Cortex of kidney (tissue), 1 donor: ENCODE measurements around the gene CPPED1.

ENCODE experiments used
- DNase-seq: peaks from one replicate; lab custom pipeline; 2025; lab: John Stamatoyannopoulos, UW

Gene CPPED1

DNA sequence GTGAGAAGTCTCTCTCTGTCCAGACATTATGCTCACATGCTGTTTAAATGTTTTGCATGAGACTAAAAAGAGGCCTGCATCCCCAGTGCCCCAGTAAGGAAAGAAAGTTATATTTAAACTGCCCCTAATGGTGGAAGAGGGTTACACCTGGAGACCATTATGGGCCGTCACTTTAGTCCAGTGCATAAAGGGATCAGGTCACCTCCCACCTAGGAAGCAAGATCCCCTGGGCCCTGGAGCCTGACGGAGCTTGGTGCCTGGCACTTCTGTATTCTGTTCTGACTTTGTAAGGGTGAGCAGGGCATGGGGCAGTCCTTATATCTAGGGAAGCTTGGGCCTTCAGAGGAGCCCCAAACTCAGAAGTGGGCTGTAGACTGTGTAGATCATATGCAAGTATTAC lies 67.9 kb downstream of the CPPED1 start:
- no peak for DNase-seq

DNA sequence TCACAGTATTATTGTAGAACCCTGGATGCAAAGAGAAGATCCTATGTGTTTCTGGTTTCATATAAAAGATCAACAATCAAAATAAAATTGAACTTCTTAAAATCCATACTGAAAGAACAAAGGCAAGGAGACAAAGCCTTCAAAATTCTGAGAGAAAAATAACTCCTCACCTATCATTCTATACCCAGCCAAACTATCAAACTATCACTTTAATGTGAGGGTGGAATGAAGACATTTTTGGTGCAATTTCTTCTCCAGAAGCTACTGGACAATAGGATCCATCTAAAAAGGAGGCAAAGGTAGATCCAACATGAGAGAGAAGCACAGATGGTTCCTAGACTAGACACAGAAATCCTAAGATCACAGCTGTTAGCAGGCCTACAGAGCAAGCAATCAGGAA lies 71.1 kb downstream of the CPPED1 start:
- DNase-seq, result no peak

DNA sequence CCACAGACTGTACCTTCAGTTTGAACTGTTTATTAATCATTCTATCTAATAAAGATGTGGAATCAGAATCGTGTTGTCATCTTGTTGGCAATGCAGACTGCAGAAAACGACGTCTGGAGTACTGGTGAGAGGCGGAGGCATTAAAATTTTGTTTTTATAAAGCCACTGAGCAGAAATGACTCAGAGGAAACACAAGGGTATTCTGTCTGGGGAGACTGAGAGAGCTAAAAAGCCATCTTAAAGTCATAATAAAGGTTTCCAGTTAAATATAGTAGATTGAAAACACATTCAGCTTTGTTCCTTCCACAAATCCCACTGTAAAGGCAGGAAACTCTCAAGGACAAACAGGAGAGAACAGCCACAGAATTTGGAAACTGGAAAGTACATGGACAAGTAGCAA lies 74.2 kb downstream of the CPPED1 start:
- no peak for DNase-seq

DNA sequence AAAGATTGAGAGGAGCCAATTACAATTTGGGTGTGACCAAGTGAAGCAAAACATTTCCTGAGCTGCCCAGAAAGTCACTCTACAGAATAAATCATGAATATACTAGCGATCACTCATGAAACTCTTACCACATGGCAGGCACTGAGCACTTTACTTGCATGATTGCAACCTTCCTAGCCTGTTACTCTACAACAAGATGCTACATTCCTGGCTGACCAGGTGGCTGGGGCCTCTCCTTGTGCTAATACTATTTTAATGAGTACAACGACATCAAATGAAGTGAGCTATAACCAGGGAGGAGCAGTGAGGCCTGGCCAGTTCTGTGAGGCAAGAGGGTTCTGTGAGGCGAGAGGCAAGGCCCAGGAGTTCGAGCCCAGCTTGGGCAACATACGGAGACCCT lies 75.2 kb downstream of the CPPED1 start:
- no peak for DNase-seq

DNA sequence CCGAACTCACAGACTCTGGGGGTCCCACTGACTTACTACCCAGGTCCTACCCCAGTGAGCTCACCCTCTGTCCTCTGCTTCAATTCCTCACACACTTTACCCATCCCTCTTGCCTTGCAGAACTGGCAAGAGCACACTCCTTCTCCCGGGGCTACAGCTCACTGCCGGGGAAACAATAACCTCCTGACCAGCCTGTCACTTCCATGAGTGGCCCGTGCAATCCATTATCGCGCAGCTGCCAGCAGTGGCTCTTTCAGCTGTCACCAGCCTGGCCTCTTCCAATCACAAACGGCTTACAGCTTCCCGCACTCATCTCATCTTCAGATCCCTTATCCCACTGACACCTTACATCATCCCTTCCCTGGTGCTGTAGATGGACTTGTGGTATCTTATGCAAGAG lies 79.5 kb downstream of the CPPED1 start:
- DNase-seq, result no peak

DNA sequence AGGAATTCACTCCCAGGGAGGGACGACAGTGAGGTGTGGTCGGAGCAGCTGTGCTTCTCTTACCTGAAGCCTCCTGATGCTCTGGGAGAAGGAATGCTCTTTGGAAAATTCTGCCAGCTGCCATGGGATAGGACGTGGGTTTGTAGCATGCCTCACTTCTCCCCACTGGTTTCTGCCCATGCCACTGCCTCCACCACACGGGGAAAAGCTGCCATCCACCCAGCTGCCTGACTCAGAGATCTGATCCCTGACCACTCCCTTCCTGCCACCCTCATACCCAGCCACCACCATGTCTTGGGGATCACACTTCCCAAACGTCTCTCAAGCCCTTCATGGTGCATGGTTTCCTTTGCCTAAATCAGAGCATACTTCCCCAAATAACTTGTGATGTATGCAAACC lies 80.0 kb downstream of the CPPED1 start:
- no peak for DNase-seq

DNA sequence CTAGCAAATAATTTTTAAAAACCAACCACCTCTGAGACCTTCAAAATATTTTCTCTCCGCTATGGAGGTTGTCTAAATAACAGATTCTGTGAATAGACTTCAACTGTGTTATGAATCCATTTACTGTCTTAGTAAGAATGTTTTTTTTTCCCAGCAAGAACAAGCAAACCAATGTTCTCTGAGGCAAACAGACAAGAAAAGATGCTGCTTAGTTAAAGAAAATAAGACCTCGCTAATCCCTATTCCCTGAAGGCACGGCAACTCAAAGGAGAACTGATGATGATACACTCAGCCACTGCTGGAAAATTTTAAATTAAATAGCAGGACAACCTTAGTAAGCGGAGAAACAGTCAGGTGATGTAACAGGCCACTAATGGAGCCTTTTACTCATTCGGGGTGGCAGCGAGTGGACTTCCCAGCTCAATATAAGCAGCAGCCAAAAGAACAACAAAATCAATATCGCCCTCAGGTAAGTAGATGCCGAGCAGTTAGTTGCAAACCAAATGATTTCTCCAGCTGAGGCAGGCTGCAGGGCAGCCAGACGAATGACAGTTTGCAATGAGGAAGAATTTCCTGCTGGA lies 81.8 kb downstream of the CPPED1 start:
- DNase-seq, result no peak

DNA sequence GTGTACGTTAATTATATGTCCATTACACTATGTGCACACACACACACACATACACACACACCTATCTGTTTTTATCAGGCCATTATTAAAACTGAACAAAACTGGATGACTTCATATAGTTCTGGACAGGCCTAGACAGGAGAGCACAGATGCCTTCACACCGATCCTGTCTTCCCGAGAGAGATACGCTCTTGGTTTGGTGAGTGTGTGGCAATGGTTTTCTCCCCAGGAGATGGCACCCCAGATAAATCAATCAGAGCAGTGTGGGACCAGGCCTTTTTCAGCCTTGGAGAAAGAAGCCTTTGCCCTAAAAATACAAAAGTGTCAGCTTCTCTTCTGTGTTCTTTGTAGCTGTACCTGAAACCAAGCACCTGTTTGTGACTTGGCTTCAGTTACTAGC lies 83.7 kb downstream of the CPPED1 start:
- DNase-seq, result no peak

DNA sequence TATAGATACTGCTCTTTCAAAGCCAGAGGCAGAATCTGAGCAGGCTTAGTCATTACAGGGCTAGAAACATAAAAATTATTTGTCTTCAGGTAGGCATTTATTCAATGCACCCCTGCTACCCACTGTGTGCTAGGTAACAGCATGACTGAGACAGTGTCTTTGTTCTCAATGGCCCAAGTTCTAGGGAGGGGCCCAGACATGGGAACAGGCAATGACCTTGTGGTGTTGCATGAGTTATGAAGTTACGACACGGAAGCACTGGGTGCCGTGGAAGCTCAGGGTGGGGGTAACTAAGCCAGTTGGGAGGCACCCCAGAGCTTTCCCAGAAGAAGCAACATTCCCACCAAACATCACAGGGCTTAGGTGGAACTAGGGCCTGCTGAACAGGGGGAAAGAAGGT lies 87.0 kb downstream of the CPPED1 start:
- DNase-seq, result no peak

DNA sequence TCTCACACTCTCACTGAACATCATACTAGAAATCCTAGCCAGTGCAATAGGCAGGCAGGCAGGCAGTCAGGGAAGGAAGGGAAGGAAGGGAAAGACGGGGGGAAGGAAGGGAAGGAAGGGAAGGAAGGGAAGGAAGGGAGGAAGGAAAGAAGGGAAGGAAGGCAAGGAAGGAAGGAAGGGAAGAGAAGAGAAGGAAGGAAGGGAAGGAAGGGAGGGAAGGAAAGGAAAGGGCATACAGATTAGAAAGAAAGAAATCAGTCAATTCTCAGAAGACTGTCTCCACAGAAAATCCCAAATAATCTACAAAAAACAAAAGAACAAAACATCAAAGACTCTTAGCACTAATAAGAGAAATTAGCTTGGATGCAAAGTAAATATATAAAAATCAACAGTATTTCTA lies 93.9 kb downstream of the CPPED1 start:
- DNase-seq, result no peak

DNA sequence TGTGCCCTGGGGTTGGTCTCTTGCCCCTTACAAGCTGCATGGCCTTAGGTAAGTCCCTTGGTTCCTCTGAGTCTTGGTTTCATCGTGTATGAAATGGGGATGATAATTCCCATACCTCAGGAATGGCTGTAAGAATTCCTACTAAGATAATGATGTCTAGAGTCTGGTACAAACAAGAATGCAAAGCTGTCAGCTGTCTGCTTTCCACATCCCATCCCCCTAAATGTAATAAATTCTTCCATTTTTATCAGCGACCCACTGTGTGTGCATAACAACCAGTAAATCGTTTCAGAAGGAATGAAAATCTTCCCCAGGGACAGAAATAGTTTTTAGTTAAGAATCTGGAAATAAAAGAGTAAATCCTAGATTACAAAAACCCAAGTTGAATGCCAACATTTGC lies 95.4 kb downstream of the CPPED1 start:
- no peak for DNase-seq

DNA sequence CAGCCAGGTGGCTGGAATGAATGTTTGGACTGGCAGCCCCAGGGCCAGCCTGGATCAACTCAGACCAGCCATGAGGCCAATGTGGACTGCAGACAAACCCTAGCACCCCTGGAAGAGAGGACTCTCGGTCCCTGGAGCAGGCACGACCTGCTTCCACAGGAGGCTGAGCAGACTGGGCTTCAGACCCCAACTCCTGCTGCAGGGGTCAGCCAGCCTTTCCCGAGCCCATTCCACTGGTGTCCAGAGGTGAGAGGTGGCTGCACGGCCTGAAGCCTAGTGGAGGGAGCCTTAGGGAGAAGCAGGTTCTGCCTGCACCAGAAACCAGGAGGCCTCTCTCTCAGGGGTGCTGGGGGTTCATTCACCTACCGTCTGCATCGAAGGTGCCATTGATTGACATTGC lies 97.1 kb downstream of the CPPED1 start:
- DNase-seq, result no peak

DNA sequence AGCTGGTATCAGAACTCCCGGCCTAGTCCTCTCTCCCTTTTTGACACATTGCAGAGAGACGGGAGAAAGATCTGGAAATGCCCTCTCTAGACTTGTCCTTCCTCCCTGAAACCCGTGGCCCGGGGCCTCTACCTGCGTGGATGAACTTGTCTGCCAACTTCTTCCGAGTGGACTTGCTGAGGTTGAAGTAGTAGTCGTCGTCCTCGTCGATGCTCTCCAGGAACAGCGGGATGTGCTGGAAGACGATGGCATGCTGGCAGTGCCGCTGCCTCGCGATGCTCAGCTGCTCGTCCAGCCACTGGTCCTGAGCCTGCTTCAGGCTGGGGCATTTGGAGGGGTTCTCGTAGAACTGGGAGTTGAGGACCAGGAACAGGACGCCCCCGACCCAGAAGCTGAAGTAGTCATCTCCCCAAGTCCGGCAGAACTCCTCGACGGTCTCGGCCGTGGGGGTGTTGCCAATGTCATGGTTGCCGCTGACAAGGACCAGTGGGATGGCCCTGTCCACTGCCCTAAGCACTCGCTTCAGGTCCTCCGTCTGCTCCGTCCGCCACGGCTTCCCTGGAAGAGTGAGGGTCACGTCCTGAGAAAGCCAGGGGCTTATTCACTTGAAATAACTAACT lies 99.1 kb downstream of the CPPED1 start:
- DNase-seq, result no peak

DNA sequence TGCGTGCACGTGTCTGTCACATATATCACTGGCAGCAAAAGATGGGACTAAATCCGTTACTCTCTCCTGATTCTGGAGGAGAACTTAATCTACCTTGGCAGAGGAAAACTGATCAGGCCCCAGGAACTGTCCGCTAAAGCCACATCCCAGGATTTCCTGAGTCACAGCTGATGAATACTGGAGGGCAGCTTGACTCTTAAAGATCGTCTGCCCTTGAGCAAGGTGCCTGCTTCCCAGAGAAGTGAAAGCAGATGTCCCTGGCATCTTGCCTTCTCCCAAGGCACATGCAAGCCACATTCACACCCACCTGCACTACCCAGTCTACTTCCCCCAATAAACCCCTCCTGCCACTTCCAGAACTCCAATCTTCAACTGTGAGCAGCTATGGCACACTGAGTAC lies 99.8 kb downstream of the CPPED1 start:
- DNase-seq, result no peak

DNA sequence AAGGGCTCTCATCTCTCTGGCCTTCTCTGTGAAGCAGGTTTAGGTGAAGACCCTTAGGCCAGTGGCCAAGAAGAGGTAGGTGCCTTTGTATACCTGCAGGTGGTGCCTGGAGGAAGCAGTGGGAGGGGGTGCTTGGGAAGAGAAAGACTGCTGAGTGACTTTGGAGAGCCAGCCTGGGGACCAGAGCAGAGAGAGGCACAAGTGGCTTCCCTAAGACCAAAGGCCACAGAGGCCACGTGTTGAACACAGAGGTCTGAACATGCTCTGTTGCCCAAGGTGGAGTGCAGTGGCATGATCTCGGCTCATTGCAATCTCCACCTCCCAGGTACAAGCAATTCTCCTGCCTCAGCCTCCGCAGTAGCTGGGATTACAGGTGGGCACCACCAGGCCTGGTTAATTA lies 103.5 kb downstream of the CPPED1 start:
- no peak for DNase-seq

DNA sequence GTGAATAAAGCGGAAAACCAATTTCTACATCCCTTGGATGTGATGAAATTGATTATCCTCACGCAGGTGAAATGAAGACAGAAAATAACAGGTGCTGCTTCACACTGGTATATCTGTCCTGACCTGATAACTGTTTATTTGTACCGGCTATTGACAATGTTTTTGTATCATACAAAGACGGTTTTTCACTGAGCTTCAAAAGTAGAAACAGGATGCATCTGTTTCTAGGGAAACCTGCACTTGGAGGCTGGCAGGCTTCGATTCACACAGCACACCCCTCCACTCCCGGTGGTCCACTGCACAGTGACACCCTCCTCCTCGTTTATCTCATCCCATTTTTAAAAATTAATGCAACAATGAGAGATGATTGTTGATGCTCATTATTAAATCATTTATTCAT lies 104.5 kb downstream of the CPPED1 start:
- no peak for DNase-seq

DNA sequence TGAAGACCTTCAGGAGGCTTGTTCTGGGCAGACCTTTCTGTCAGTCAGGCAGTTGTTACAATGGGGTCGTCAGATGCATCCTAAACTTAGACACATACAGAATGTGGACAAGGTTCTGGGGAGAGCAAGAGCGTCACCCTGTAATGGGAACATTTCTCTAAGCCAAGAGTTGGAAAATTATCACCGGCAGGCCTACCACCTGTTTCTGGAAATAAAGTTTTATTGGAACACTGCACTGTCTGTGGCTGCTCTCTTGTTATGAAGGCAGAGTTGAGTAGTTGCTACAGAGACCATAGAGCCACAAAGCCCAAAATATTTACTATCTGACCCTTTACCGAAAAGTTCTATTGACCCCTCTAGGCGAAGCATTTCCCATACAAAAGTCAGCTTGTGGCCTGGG lies 106.2 kb downstream of the CPPED1 start:
- DNase-seq, result no peak

DNA sequence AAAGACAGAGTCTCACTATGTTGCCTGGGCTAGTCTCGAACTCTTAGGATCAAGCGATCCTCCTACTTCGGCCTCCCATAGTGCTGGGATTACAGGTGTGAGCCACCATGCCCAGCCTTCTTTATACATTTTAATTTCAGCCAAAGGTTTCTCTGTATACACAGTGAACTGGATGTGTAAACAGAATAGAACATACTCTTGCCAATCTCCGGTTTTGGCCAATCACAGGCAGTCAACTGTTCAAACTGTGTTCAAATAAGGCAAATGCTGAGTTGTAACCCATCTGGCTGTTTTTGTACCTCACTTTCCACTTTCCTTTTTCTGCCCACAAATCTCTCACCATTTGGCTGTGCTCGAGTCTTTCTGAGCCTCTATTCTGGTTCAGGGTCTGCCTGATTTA lies 108.2 kb downstream of the CPPED1 start:
- DNase-seq, result no peak

DNA sequence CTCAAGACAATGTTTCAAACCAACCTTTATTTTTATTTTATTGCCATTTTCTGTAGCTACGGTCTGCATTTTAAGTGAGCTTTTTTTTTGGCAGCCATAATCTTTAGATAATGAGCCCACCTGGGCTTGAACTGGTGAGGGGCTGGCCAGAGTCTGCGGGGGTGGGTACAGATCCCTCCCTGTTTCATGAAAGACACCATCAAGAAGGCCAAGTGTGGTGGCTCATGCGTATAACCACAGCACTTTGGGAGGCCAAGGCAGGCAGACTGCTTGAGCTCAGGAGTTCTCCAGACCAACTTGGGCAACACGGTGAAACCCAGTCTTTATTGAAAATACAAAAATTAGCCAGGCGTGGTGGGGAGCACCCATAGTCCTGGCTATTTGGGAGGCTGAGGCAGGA lies 113.7 kb downstream of the CPPED1 start:
- no peak for DNase-seq

DNA sequence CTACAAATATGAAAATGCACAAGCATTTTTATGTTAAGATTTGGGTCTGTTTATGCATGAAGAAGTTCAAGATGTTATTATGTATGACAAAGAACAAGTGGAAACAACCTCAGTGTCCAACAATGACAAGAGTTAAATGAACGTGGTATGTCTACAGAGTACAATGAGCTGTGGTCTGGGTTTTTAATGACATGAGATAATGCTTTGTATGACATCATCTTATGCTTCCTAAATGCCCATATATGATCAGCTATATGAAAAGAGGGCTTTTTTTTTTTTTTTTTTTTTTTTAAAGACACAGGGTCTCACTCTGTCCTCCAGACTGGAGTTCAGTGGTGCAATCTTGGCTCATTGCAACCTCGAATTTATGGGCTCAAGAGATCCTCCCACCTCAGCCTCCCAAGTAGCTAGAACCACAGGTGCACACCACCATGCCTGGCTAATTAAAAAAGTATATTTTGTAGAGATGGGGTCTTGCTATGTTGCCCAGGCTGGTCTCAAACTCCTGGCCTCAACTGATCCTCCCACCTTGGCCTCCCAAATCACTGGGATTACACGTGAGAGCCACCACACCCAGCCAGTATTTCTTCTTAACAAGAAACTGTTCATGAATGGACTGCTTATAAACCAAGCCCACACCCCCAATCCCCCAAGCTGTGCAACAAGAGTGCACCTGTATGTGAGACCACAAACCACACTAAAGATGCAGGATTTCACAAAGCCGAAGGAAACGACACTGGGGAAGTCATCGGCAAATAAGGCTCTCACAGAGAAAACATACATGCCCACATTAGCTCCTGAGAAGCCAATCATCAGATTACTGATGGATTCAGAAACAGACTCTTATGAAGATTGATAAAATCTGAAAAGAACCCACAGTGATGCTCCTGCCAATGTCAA lies 114.5 kb downstream of the CPPED1 start:
- DNase-seq, result no peak

DNA sequence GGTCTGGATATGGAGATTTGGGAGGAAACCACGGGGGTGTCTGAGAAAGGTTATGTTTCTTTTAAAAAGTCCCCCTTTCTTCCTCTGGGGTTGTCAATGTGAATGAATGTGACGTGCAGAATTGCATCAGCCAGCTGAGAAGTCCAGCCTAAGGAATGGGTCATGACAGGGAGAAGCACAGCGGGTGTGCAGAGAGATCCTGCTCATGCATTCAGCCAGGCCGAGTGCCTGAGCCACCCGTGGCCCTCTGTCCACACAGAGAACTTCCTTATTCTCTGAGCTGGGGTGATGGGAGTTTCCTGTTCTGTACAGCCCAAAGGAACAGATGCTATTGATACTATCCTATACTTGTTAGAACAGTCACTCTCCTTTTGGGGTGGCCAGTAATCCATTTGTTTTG lies 117.9 kb downstream of the CPPED1 start:
- no peak for DNase-seq

DNA sequence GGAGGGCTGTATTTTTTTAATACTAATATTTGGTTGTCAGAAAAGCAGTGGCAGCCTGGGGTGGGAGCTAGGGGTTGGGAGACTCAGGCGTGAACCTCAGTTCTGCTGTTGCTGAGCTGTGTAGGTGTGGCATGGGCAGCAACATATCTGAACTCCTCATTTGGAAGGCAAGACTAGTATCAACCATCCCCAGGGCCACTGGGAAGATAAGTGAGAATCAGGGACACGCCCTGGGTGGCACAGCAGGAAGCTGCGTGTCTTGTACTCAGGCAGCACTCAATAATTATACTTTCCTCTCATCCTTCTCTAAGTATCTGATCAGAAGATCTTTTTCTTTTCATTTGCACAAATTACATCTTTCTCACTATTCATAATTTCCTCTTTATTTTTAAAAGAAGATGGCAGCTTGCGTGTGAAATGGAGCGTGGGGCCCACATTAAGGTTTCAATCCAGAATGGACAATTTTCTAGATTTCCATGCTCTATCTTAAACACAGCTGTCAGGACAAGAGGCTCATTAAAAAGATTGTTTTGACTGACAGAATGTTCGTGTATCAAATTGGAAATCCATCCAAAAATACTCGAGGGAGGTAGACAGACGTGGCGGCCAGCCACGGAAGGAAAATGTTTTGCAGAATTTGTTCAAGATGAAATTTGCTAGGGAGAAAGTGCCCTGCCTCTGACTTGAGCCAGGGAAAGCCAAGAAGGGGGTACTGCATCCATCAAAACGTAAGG lies 121.1 kb downstream of the CPPED1 start:
- no peak for DNase-seq

DNA sequence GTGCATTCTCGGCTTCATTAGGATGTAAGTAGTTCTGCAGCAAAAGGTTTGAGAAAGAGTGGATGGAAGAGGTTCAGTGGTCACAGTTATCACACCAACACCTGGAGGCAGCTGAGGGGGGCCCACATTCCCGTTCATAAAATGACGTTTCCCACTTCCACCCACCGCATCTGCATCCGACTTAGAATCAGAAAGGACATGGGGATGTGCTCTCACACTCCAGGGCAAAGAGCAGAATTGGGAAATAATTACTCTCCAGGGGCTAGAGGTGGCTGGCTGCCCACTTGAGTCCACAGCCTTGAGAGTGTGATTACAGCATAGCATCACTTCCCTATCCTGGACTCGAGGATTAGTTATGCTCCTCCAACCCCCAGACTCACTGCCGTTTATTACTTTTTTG lies 122.0 kb downstream of the CPPED1 start:
- no peak for DNase-seq
